ENCODE measurements around the gene KCNH6.

Gene KCNH6, protein sequence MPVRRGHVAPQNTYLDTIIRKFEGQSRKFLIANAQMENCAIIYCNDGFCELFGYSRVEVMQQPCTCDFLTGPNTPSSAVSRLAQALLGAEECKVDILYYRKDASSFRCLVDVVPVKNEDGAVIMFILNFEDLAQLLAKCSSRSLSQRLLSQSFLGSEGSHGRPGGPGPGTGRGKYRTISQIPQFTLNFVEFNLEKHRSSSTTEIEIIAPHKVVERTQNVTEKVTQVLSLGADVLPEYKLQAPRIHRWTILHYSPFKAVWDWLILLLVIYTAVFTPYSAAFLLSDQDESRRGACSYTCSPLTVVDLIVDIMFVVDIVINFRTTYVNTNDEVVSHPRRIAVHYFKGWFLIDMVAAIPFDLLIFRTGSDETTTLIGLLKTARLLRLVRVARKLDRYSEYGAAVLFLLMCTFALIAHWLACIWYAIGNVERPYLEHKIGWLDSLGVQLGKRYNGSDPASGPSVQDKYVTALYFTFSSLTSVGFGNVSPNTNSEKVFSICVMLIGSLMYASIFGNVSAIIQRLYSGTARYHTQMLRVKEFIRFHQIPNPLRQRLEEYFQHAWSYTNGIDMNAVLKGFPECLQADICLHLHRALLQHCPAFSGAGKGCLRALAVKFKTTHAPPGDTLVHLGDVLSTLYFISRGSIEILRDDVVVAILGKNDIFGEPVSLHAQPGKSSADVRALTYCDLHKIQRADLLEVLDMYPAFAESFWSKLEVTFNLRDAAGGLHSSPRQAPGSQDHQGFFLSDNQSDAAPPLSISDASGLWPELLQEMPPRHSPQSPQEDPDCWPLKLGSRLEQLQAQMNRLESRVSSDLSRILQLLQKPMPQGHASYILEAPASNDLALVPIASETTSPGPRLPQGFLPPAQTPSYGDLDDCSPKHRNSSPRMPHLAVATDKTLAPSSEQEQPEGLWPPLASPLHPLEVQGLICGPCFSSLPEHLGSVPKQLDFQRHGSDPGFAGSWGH

GRCh38 chr17:63523253-63523855 lies at the start of gene KCNH6:
KCNH6 (plus strand) TSS chr17:63523358; CDS start chr17:63523414, 56 bp downstream.
- TF ChIP-seq Cebpa-rat (IDR thresholded peaks at IDR 0.05): no peak
- H3K27me3 ChIP-seq: no peaks in the 10 kb centered on the region
- peak within 1 kb of the TSS; percentile 45 for H3K4me2 ChIP-seq
- peaks cover 49% of the 10 kb centered on the region; the same call in 1 of the 2 replicates for H4K20me1 ChIP-seq
- H3K27ac ChIP-seq: no peak within 1 kb of the TSS
- H3K36me3 ChIP-seq: no peaks in the 10 kb centered on the region
- H3K9ac ChIP-seq: no peak within 1 kb of the TSS
- H3K4me3 ChIP-seq: no peak within 1 kb of the TSS
- no peaks in the 10 kb centered on the region for H3K9me3 ChIP-seq
- H3K4me1 ChIP-seq: no peaks in the 10 kb centered on the region

DNA sequence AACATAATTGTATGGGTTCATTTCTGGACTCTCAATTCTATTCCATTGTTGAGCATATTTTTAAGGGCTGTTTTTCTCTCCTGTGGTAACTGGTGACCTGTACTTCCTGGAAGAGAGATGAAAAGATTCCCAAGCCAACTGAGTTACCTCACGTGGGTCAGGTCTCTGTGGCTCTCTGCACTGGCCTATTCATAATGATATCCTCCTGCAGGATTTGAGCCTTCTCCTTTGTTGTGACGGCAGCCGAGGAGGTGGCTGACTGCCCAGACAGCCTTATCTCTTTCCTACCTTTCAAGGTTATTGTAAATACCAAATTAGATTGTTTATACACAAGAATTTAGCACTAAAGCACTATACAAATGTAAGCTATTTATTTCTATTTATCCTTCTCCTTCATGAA lies 49.0 kb upstream of the KCNH6 start:
- H3K4me3 ChIP-seq: no peak overlapping the region
- no peaks in the 10 kb centered on the region for H3K36me3 ChIP-seq
- no peaks in the 10 kb centered on the region for H3K9me3 ChIP-seq
- no peak overlapping the region; the same call in 1 of the 2 replicates for H3K4me2 ChIP-seq
- H3K9ac ChIP-seq: no peak overlapping the region
- no peak overlapping the region for H3K27ac ChIP-seq
- peaks cover 28% of the 10 kb centered on the region for H4K20me1 ChIP-seq
- no peak for TF ChIP-seq Cebpa-rat (IDR thresholded peaks at IDR 0.05)
- peaks cover 41% of the 10 kb centered on the region for H3K4me1 ChIP-seq
- peaks cover 35% of the 10 kb centered on the region for H3K27me3 ChIP-seq

DNA sequence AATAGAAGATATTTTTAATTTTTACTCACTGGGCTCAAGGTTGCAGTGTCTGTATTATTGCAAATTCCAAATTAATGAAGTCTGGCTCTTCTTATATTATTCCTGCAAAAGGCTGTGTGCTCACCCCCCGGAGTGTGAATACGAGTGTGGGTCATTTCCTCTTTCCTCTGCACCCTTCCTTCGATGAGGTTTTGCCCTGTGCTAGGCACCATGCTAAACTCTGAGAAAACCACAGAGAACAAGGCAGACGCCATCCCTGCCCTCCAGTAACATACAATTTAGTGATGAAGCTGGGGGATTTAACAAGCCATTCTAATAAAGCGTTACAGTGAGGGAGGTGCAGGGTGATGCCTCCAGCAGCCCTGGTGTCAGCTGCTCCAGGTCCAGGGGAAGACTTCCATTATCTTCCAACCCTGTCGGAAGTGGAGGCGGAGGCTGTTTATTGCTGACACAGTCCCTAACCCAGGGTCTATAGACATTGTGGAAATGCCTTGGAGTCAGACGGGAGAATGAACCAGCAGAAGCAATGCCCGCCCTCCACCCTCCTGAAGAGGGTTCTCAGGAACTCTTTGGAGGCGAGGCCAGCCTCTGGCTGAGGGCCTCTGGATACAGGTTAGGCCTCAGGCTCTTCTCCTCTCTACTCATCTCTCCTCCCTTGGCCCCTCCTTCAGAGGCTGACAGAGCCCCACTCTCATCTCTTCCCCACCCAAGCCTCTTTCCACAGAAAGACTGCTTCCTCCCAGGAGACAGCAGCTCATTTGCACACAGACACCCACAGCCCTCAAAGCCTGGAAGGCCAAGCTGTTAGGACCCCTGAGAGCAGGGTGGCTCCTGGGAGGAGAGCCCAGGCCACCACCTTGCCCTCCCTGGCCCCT lies 48.3 kb upstream of the KCNH6 start:
- Histone ChIP-seq H3K9me3 (no peaks in the 10 kb centered on the region), H3K36me3 (no peaks in the 10 kb centered on the region), H3K27me3 (peaks cover 35% of the 10 kb centered on the region), H4K20me1 (peaks cover 28% of the 10 kb centered on the region), H3K4me2 (peak overlapping the region; percentile 98), H3K9ac (peak overlapping the region; percentile 47; the same call in 1 of the 2 replicates), H3K4me3 (no peak overlapping the region), H3K4me1 (peaks cover 48% of the 10 kb centered on the region), H3K27ac (no peak overlapping the region)
- no peak for TF ChIP-seq Cebpa-rat (IDR thresholded peaks at IDR 0.05)

DNA sequence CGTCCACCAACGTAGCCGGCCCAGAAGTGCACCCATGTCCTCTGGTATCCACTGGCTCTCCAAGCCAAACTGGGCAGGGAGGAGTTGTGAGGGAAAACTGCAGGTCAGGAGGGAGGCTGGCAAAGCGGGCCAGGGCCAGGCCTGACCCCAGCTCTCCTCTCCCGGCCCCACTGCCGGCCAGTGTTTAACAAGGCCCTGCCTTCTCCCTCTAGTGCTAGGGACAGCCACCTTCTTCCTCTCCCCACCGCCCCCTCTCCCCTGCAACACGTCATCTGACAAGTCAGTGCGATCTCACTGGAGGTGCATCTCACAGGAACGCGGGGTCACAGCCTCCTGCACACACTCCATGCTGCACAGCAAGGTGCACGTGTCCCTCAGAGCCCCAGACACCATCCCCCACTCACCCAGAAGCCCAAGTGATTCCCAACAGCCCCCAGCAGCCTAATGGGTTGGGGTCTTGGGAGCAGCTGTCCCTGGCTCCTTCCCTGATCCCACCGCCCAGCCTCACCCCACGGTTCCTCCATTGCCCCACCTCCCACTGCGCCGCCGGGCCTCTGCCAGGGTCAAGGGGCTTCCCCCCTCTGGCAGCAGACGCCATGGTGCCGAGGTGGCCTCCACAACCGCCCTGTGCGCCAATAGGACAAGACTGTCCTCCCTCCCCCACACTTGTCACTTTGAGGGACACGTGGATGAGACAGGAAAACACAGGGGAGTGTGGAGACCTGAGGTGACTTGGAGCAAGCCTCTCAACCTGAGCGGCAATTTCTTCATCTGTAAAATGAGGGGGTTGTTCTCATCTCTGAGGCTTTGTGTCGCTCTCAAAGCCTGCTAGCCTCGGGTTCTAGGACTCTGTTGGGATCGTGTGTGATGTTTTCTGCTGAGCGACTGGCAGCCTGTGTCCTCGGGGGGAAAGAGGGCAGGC lies 47.4 kb upstream of the KCNH6 start:
- peaks cover 56% of the 10 kb centered on the region for H3K4me1 ChIP-seq
- peak overlapping the region; percentile 47; the same call in 1 of the 2 replicates for H3K9ac ChIP-seq
- H3K27me3 ChIP-seq: peaks cover 35% of the 10 kb centered on the region
- TF ChIP-seq Cebpa-rat (IDR thresholded peaks at IDR 0.05): no peak
- H3K36me3 ChIP-seq: no peaks in the 10 kb centered on the region
- peak overlapping the region; percentile 98 for H3K4me2 ChIP-seq
- no peaks in the 10 kb centered on the region for H3K9me3 ChIP-seq
- H4K20me1 ChIP-seq: peaks cover 28% of the 10 kb centered on the region
- no peak overlapping the region for H3K27ac ChIP-seq
- peak overlapping the region; percentile 69; the same call in 1 of the 2 replicates for H3K4me3 ChIP-seq

GRCh38 chr17:63476459-63476853 lies 46.7 kb upstream of the KCNH6 start:
- H4K20me1 ChIP-seq: peaks cover 28% of the 10 kb centered on the region
- no peak overlapping the region for H3K27ac ChIP-seq
- H3K4me1 ChIP-seq: peaks cover 59% of the 10 kb centered on the region
- TF ChIP-seq Cebpa-rat (IDR thresholded peaks at IDR 0.05): no peak
- H3K4me3 ChIP-seq: peak overlapping the region; percentile 69
- peaks cover 35% of the 10 kb centered on the region for H3K27me3 ChIP-seq
- H3K4me2 ChIP-seq: peak overlapping the region; percentile 98
- peak overlapping the region; percentile 40; the same call in 1 of the 2 replicates for H3K9ac ChIP-seq
- H3K9me3 ChIP-seq: no peaks in the 10 kb centered on the region
- H3K36me3 ChIP-seq: no peaks in the 10 kb centered on the region

- Histone ChIP-seq H4K20me1 (peaks cover 28% of the 10 kb centered on the region), H3K4me1 (peaks cover 59% of the 10 kb centered on the region), H3K9me3 (no peaks in the 10 kb centered on the region), H3K4me3 (peak within 1 kb of the TSS; percentile 69), H3K9ac (peak within 1 kb of the TSS; percentile 40), H3K36me3 (no peaks in the 10 kb centered on the region), H3K27me3 (peaks cover 35% of the 10 kb centered on the region), H3K4me2 (peak within 1 kb of the TSS; percentile 98), H3K27ac (no peak within 1 kb of the TSS)
- no peak for TF ChIP-seq Cebpa-rat (IDR thresholded peaks at IDR 0.05)
Observed at GRCh38 chr17:63476854-63477479, 46.2 kb upstream of the KCNH6 start, which contains the start of gene ACE. ACE (plus strand) TSS chr17:63477061; CDS start chr17:63477095, 34 bp downstream.

GRCh38 chr17:63477480-63478440 lies 45.4 kb upstream of the KCNH6 start:
- Histone ChIP-seq H3K4me3 (peak overlapping the region; percentile 69), H3K9me3 (no peaks in the 10 kb centered on the region), H3K27ac (no peak overlapping the region), H3K36me3 (no peaks in the 10 kb centered on the region), H3K4me1 (peaks cover 59% of the 10 kb centered on the region), H3K4me2 (peak overlapping the region; percentile 98), H3K27me3 (peaks cover 35% of the 10 kb centered on the region), H3K9ac (peak overlapping the region; percentile 27; the same call in 1 of the 2 replicates), H4K20me1 (peaks cover 28% of the 10 kb centered on the region)
- no peak for TF ChIP-seq Cebpa-rat (IDR thresholded peaks at IDR 0.05)
